GM23248 (cell line): Measurements from ENCODE around the gene SYNRG.

Source experiments
- EZH2 ChIP-seq: fragments of 200-600 bp; sonication (generic); IDR thresholded peaks from 2 replicates; pipeline ENCODE4 v1.6.1; 2018; ENCODE audit warnings: antibody characterized with exemption, mild to moderate bottlenecking; ENCODE audit not compliant: insufficient read depth, poor library complexity, severe bottlenecking
- EZH2phosphoT487 ChIP-seq: fragments of 200-600 bp; sonication (generic); IDR thresholded peaks from 2 replicates; pipeline ENCODE4 v1.6.1; 2018; ENCODE audit warnings: antibody characterized with exemption, moderate library complexity, mild to moderate bottlenecking, low read depth; ENCODE audit not compliant: insufficient read depth

DNA sequence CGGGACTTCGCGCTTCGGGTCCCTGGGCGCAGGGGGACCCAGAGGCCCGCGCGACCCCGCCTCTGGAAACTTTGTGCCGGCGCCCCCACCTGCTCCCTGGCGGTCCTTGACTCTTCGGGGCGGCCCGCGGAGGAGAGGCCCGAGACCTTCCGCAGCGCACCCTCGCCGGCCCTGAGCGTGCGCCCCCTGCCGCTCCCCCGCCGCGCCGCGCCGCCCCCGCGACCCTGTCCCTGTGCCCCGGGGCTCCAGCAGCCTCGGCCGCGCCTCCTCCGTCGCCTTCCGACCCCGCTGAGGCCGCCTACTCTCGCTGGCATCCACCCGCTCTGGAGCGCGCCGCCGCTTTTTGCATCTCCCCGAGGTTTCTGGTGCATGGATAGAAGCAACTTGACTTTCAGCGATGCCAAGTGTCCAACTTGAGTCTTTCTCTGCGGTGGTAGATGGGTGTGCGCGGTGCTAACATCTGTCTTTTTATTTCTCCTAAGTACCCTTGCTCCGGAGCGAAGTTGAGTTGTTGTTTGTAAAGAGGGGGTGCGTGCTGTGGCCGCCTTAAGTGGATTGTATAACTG lies 119.1 kb downstream of the SYNRG start:
- TF ChIP-seq EZH2 (no peak), EZH2phosphoT487 (no peak)
